H9 (cell line): ENCODE results near the gene NUTF2. TPM values are rescaled to one million over a fixed set of nuclear protein-coding genes. Genes with fewer than 3 reads are reported as not detected.

Experiments used
- DNase-seq: peaks from one replicate; pipeline ENCODE4 v3.0.0-alpha.2; 2017
- H2AFZ ChIP-seq: one replicate; pipeline ENCODE4 v1.6.1; 2013; ENCODE audit warnings: mild to moderate bottlenecking, low read length, control low read depth, moderate library complexity
- H2AK5ac ChIP-seq: 2 replicates; pipeline ENCODE4 v1.6.1; 2013; ENCODE audit warnings: low read length, control low read depth, mixed read lengths; ENCODE audit not compliant: insufficient read length
- H2BK120ac ChIP-seq: one replicate; pipeline ENCODE4 v1.6.1; 2013; ENCODE audit warnings: low read depth, mild to moderate bottlenecking, low read length, control low read depth, inconsistent platforms; ENCODE audit not compliant: poor library complexity, severe bottlenecking
- H2BK12ac ChIP-seq: 2 replicates; pipeline ENCODE4 v1.6.1; 2013; ENCODE audit warnings: low read length, control low read depth, mixed read lengths, low read depth; ENCODE audit not compliant: insufficient read length
- H2BK15ac ChIP-seq: 2 replicates; pipeline ENCODE4 v1.6.1; 2013; ENCODE audit warnings: low read depth, low read length, control low read depth
- H2BK20ac ChIP-seq: one replicate; pipeline ENCODE4 v1.6.1; 2013; ENCODE audit warnings: low read depth, mild to moderate bottlenecking, low read length, control low read depth, inconsistent platforms; ENCODE audit not compliant: poor library complexity, severe bottlenecking
- H2BK5ac ChIP-seq: 2 replicates; pipeline ENCODE4 v1.6.1; 2013; ENCODE audit warnings: low read length, control low read depth, mixed read lengths; ENCODE audit not compliant: insufficient read length
- H3K14ac ChIP-seq: 2 replicates; pipeline ENCODE4 v1.6.1; 2013; ENCODE audit warnings: low read length, control low read depth; ENCODE audit not compliant: insufficient read depth
- H3K18ac ChIP-seq: 2 replicates; pipeline ENCODE4 v1.6.1; 2013; ENCODE audit warnings: low read depth, mild to moderate bottlenecking, mixed read lengths, low read length, control low read depth; ENCODE audit not compliant: insufficient read length
- H3K23ac ChIP-seq: 2 replicates; pipeline ENCODE4 v1.6.1; 2013; ENCODE audit warnings: low read length, control low read depth, mixed read lengths, low read depth; ENCODE audit not compliant: insufficient read length
- H3K23me2 ChIP-seq: 2 replicates; pipeline ENCODE4 v1.6.1; 2013; ENCODE audit warnings: low read depth, mild to moderate bottlenecking, mixed read lengths, low read length, control low read depth; ENCODE audit not compliant: insufficient read length, poor library complexity, severe bottlenecking
- H3K27ac ChIP-seq: 2 replicates; pipeline ENCODE4 v1.5.1; 2013; ENCODE audit warnings: low read length, control low read depth, mixed read lengths, low read depth; ENCODE audit not compliant: insufficient read length
- H3K27me3 ChIP-seq: 2 replicates; pipeline ENCODE4 v1.6.1; 2013; ENCODE audit warnings: low read length, control low read depth, inconsistent platforms; ENCODE audit not compliant: insufficient read depth
- H3K4ac ChIP-seq: 2 replicates; pipeline ENCODE4 v1.6.1; 2013; ENCODE audit warnings: low read depth, mild to moderate bottlenecking, control low read depth, inconsistent platforms, low read length, moderate library complexity
- H3K4me1 ChIP-seq: 2 replicates; pipeline ENCODE4 v1.6.1; 2013; ENCODE audit warnings: low read length, control low read depth, inconsistent platforms; ENCODE audit not compliant: insufficient read depth
- H3K4me2 ChIP-seq: 2 replicates; pipeline ENCODE4 v1.6.1; 2013; ENCODE audit warnings: low read length, control low read depth, mixed read lengths; ENCODE audit not compliant: insufficient read length, insufficient read depth
- H3K56ac ChIP-seq: 2 replicates; pipeline ENCODE4 v1.6.1; 2013; ENCODE audit warnings: low read depth, mild to moderate bottlenecking, mixed read lengths, low read length, control low read depth; ENCODE audit not compliant: insufficient read length
- H3K79me1 ChIP-seq: 2 replicates; pipeline ENCODE4 v1.6.1; 2013; ENCODE audit warnings: low read depth, mild to moderate bottlenecking, moderate library complexity, low read length, control low read depth, inconsistent platforms; ENCODE audit not compliant: insufficient read depth, poor library complexity, severe bottlenecking
- H3K79me2 ChIP-seq: 2 replicates; pipeline ENCODE4 v1.6.1; 2013; ENCODE audit warnings: low read length, control low read depth, inconsistent platforms; ENCODE audit not compliant: insufficient read depth
- H3K9ac ChIP-seq: 2 replicates; pipeline ENCODE4 v1.6.1; 2013; ENCODE audit warnings: low read length, control low read depth, mixed read lengths; ENCODE audit not compliant: insufficient read length; ENCODE audit errors: extremely low read depth
- H3K9me3 ChIP-seq: one replicate; pipeline ENCODE4 v1.6.1; 2013; ENCODE audit warnings: low read depth, low read length, inconsistent platforms; ENCODE audit not compliant: control insufficient read depth
- H3T11ph ChIP-seq: one replicate; pipeline ENCODE4 v1.6.1; 2013; ENCODE audit warnings: mild to moderate bottlenecking, low read length, control low read depth, inconsistent platforms
- H4K20me1 ChIP-seq: one replicate; pipeline ENCODE4 v1.6.1; 2013; ENCODE audit not compliant: control insufficient read depth, insufficient read length, insufficient read depth
- H4K5ac ChIP-seq: 2 replicates; pipeline ENCODE4 v1.6.1; 2013; ENCODE audit warnings: low read depth, mild to moderate bottlenecking, mixed read lengths, low read length, control low read depth; ENCODE audit not compliant: insufficient read length
- H4K8ac ChIP-seq: replicated peaks from 2 replicates; pipeline ENCODE4 v1.6.1; 2013; ENCODE audit warnings: low read length, control low read depth, mixed read lengths, low read depth; ENCODE audit not compliant: insufficient read length
- H4K91ac ChIP-seq: 2 replicates; pipeline ENCODE4 v1.6.1; 2013; ENCODE audit warnings: low read depth, mild to moderate bottlenecking, moderate library complexity, mixed read lengths, low read length, control low read depth; ENCODE audit not compliant: insufficient read length
- H3K27ac Mint-ChIP-seq, 3 experiments: 2 replicates in 2 of 3; 3 replicates in 1 of 3; pipeline ENCODE4 v1.8.0; 2020 to 2021; ENCODE audit warnings: mixed read lengths in 3 of 3, mild to moderate bottlenecking in 1 of 3, moderate library complexity in 1 of 3
- H3K27me3 Mint-ChIP-seq: 2 replicates; pipeline ENCODE4 v1.8.0; 2021; ENCODE audit warnings: low read depth, mild to moderate bottlenecking, moderate library complexity, mixed read lengths
- H3K36me3 Mint-ChIP-seq, 3 experiments: 2 replicates in 2 of 3; 3 replicates in 1 of 3; pipeline ENCODE4 v1.8.0; 2020 to 2021; ENCODE audit warnings: low read depth in 3 of 3, mixed read lengths in 3 of 3; ENCODE audit not compliant: insufficient read depth in 1 of 3
- H3K4me1 Mint-ChIP-seq, 2 experiments: 2 replicates each; pipeline ENCODE4 v1.8.0; 2020; ENCODE audit warnings: mixed read lengths in 2 of 2
- H3K4me3 Mint-ChIP-seq, 2 experiments: 2 replicates in 1 of 2; 3 replicates in 1 of 2; pipeline ENCODE4 v1.8.0; 2020 to 2021; ENCODE audit warnings: mild to moderate bottlenecking in 2 of 2, mixed read lengths in 2 of 2, moderate library complexity in 1 of 2
- H3K9me3 Mint-ChIP-seq, 2 experiments: 2 replicates in 1 of 2; 3 replicates in 1 of 2; pipeline ENCODE4 v1.8.0; 2020; ENCODE audit warnings: mild to moderate bottlenecking in 2 of 2, mixed read lengths in 2 of 2, moderate library complexity in 1 of 2
- WGBS: extraction: QIAGEN DNeasy Blood & Tissue Kit; methylation state at CpG from one replicate; pipeline ENCODE4 v1.1.7; 2013; ENCODE audit warnings: missing lambda C conversion rate, low lambda C conversion rate, mixed read lengths; ENCODE audit not compliant: insufficient read length; ENCODE audit errors: extremely low coverage; 5-methylcytosine and 5-hydroxymethylcytosine counted together
- total RNA-seq: library from RNA; stranded (reverse); gene quantifications from 2 replicates; pipeline ENCODE4 v1.2.1, GENCODE V29; 2021
- TF ChIP-seq, protein P1 (sequence below): fragments of 200-600 bp; sonication (generic); conservative IDR thresholded peaks from 3 replicates; pipeline ENCODE4 v1.8.0; 2021; ENCODE audit warnings: antibody characterized with exemption, mild to moderate bottlenecking

Gene NUTF2
- total RNA-seq, 1 experiment from 2014 or later = 198 TPM

DNA sequence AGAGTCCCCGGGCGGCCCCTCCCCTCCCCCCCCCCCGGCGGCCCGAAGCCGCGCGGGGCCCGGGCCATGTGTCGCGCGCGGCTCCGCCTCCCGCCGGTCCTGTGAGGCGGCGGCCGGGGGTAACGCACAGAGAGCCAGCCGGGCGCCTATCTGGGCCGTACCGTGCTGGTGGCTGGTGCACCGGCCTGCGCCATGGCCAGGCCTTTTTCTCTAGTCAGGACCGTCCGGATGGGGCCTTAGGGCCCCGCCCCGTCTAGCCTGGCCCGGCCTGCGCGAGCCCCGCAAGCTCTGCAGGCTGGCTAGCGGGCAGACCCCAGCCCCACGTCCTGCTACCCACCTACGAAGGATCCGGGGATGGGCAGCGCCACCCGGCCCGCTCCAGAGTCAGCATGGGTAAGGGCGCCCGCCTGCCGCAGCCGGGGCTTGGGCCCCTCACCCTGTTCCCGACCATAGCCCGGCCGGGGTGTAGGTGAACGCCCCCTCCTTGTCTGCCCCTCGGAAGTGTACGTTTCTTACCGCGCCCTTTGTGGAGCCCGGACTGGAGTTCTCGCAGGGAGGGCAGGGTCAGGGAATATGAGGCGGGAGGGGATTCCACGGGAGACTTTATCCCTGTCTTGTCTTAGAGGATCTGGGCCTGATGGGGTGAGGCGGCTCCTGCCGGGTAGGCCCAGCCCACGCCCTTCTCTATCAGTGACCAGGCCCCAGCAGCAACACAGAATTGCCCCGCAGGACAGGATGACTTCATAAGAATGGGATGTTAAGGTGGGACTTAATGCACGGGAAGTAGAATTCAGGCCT, 530 bp downstream of the NUTF2 start, which contains the start of gene CENPT:
TSS of gene CENPT (minus strand) at position 630 of the 798 bp plus-strand sequence. CDS start 13,834 bp downstream, outside the sequence.
- DNase-seq = no peak
- H4K8ac ChIP-seq = no peak within 1 kb of the TSS
- Mint-ChIP-seq H3K4me3 (peak within 1 kb of the TSS; percentile 94 to 98), H3K36me3 (peaks cover 11 to 25% (median 16%) of the 10 kb centered on the region in 3 experiments), H3K4me1 (peaks cover 40 to 44% of the 10 kb centered on the region in 2 experiments), H3K27ac (peak within 1 kb of the TSS; percentile 83 to 95 (median 93); a peak in 6 of 7 replicates), H3K9me3 (peaks cover 0 to 2% of the 10 kb centered on the region in 2 experiments; a peak in 1 of 5 replicates), H3K27me3 (no peaks in the 10 kb centered on the region)
- H3K9me3 ChIP-seq = no peaks in the 10 kb centered on the region
- H4K5ac ChIP-seq = no peak within 1 kb of the TSS
- H3K56ac ChIP-seq = no peak within 1 kb of the TSS
- H3K18ac ChIP-seq = no peak within 1 kb of the TSS
- no peak within 1 kb of the TSS for H2BK5ac ChIP-seq
- TF ChIP-seq, protein P1, sequence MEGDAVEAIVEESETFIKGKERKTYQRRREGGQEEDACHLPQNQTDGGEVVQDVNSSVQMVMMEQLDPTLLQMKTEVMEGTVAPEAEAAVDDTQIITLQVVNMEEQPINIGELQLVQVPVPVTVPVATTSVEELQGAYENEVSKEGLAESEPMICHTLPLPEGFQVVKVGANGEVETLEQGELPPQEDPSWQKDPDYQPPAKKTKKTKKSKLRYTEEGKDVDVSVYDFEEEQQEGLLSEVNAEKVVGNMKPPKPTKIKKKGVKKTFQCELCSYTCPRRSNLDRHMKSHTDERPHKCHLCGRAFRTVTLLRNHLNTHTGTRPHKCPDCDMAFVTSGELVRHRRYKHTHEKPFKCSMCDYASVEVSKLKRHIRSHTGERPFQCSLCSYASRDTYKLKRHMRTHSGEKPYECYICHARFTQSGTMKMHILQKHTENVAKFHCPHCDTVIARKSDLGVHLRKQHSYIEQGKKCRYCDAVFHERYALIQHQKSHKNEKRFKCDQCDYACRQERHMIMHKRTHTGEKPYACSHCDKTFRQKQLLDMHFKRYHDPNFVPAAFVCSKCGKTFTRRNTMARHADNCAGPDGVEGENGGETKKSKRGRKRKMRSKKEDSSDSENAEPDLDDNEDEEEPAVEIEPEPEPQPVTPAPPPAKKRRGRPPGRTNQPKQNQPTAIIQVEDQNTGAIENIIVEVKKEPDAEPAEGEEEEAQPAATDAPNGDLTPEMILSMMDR = no peak
- H3K23me2 ChIP-seq = peaks cover 14% of the 10 kb centered on the region
- peak within 1 kb of the TSS; percentile 33 for H3K14ac ChIP-seq
- H3K79me1 ChIP-seq = no peaks in the 10 kb centered on the region
- no CpG with 5 or more reads among the region's 62 CpGs for WGBS
- H4K20me1 ChIP-seq = no peaks in the 10 kb centered on the region
- H2BK12ac ChIP-seq = no peak within 1 kb of the TSS
- no peak within 1 kb of the TSS for H2AK5ac ChIP-seq
- H3K4me1 ChIP-seq = peaks cover 10% of the 10 kb centered on the region; the same call in 1 of the 2 replicates
- no peak within 1 kb of the TSS for H3K4ac ChIP-seq
- no peak within 1 kb of the TSS for H2AFZ ChIP-seq
- no peaks in the 10 kb centered on the region for H3K27me3 ChIP-seq
- peaks cover 21% of the 10 kb centered on the region; the same call in 1 of the 2 replicates for H3K79me2 ChIP-seq
- H3K23ac ChIP-seq = no peak within 1 kb of the TSS
- H2BK120ac ChIP-seq = no peak within 1 kb of the TSS
- peak within 1 kb of the TSS; percentile 61 for H3K27ac ChIP-seq
- peak within 1 kb of the TSS; percentile 77 for H3K9ac ChIP-seq
- H4K91ac ChIP-seq = no peak within 1 kb of the TSS
- H3T11ph ChIP-seq = no peak within 1 kb of the TSS
- no peak within 1 kb of the TSS for H2BK15ac ChIP-seq
- no peak within 1 kb of the TSS for H2BK20ac ChIP-seq
- peak within 1 kb of the TSS; percentile 82 for H3K4me2 ChIP-seq
